Spleen (tissue), 7 donors: ENCODE data around the gene STAT6.

ENCODE experiments used
- CTCF ChIP-seq, 11 experiments: fragments of 200-600 bp in 7 of 11; fragments of 450-650 bp in 4 of 11; sonication (generic) in 4 of 11; IDR thresholded peaks in 8 of 11; conservative IDR thresholded peaks in 3 of 11; 1 replicate in 7 of 11; 2 replicates in 4 of 11; pipeline versions ENCODE4 v1.4.0 to v1.8.0; 2016 to 2021; ENCODE audit warnings: antibody characterized with exemption in 11 of 11, inconsistent platforms in 4 of 11, mild to moderate bottlenecking in 1 of 11
- POLR2A ChIP-seq, 3 donors: fragments of 450-650 bp; IDR thresholded peaks; one replicate each; pipeline ENCODE4 v1.5.1; 2017; ENCODE audit warnings: antibody characterized with exemption in 3 of 3, mild to moderate bottlenecking in 1 of 3
- POLR2AphosphoS5 ChIP-seq, 3 donors: sonication (generic); formaldehyde crosslinking; IDR thresholded peaks; one replicate each; pipeline ENCODE4 v1.5.1; 2017; ENCODE audit warnings: antibody characterized with exemption in 3 of 3
- donor health status: DM: no; HTN: no; CAD: no; lungs with moderate emphysema.
- donor health status: DM: no; HTN: no; CAD: no.
- donor health status: DM: no; HTN: no; CAD: no.

GRCh38 chr12:57149245-57149900 is 38.2 kb upstream of the STAT6 start:
- TF ChIP-seq CTCF (IDR thresholded peaks at IDR 0.05 in 8 of 11, conservative IDR thresholded peaks at IDR 0.05 in 3 of 11) (no peak), POLR2A (IDR thresholded peaks at IDR 0.05) (no peak), POLR2AphosphoS5 (IDR thresholded peaks at IDR 0.05) (peak in 2 of 3 donors; percentile 20 to 28)
